HPDE6-E6E7 (cell line): ENCODE results near the gene MAPRE2.
"Not testable (repeated sequence)": the region's sequence is repeated elsewhere in the genome, so short reads cannot be mapped to it uniquely, and the experiment has no call there.

Experiments
- DNase-seq: peaks from one replicate; pipeline ENCODE4 v3.0.0; 2011; ENCODE audit warnings: missing footprints; ENCODE audit errors: extremely low spot score

Gene MAPRE2

DNA sequence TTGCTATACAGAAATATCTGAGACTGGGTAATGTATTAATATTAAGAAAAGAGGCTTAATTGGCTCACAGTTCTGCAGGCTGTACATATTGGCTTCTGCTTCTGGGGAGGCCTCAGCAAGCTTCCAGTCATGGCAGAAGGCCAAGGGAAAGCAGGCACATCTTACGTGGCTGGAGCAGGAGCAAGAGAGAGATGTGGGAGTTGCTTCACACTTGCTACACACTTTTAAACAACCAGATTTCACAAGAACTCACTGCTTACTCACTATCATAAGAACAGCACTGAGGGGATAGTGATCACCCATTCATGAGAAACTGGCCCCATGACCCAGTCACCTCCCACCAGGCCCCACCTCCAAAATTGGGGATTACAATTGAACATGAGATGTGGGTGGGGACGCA, 50.6 kb downstream of the MAPRE2 start:
- DNase-seq: no peak

DNA sequence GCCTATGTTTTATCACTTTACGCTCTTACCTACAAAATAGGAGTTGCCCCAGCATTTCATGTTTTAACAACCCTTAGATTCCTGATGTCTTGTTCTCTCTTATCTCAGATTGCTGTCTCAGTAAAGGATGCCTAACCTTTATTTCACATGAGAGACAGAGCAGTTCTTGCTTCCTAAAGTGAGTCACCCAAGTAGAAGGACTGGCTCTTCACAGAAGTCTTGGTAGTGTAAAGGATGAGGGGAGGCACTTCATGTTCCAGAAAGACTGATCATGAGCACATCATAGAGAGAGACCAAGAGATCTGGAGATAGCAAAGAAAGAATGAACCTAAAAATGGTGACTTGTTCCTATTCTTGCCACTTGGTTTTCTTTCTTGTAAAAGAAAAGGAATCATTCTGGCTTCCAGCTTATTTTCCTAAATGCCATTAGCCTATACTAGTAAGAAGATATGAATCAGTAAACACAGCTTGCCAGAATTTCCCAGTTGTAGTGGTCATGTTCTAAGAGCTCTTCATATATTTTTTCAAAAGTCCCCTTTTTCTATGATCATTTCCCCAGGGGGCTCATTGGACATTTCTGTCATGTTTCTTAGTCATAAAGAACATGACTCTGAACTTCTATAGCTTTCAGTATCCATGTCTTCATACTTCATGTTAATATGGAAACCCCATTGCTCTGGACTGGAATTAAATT, 54.9 kb downstream of the MAPRE2 start:
- no peak for DNase-seq

DNA sequence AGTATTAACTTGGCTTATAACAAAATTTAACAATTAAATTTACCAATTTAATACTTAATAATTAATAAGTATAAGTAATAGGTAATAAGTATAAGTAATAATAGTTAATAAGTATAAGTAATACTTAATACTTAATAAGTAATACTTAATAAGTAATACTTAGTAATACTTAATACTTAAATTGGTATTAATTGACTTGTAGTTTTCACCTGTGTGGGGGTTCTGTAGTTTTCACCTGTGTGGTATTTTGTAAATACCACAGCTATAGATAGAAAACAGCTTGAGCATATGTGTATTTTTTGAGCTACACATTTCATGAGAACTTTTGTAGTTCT, 55.4 kb downstream of the MAPRE2 start:
- DNase-seq: no peak

DNA sequence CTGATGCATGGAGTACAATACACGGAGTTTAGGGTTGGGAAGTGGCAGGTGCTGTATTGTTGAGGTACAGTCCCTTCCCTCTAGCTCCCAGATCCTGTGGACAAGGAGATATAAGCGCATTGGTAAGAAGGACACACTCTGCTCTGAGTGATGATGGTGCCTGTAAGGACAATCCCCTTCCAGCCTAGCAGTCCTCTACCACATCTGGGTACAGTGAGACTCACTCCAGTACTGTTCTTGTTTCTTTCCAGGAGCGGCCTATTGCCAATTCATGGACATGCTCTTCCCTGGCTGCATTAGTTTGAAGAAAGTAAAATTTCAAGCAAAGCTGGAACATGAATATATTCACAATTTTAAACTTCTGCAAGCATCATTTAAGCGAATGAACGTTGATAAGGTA, 56.0 kb downstream of the MAPRE2 start:
- no peak for DNase-seq

DNA sequence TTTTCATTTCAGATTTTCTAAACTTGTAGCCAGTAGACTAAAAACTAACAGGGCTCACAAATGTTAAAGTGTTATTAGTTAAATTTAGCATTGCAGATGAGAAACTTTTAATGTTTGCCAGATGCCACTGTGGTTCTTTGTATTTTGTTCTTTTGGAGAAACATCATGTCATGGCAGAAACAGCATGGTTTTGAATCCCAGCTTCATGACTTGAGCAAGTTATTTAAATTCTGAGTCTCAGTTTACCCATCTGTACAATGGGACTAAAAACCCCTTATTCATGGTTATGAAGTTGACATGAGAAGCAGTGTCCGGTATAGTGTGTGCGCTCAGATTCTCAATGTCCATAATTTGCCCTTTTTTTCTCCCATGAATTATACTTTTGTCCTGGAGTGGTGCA, 56.5 kb downstream of the MAPRE2 start:
- DNase-seq: no peak

DNA sequence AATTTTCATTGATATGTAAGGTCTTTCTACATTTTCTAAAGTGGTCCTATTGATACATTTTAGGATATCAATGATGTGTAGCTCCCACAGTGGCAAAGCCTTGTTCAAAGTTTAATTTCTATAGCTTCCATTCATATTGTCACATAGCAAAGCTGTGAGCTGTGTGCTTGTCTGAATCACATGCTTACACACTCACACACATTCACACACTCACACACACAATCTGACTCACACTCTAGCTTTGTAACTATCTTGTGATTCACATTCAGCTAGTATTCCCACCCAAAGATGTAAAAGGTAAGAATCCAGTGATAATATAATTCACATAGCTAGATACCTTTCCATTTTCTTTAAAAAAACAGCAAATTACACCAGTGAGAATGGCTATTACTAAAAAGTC, 58.7 kb downstream of the MAPRE2 start:
- DNase-seq: no peak

DNA sequence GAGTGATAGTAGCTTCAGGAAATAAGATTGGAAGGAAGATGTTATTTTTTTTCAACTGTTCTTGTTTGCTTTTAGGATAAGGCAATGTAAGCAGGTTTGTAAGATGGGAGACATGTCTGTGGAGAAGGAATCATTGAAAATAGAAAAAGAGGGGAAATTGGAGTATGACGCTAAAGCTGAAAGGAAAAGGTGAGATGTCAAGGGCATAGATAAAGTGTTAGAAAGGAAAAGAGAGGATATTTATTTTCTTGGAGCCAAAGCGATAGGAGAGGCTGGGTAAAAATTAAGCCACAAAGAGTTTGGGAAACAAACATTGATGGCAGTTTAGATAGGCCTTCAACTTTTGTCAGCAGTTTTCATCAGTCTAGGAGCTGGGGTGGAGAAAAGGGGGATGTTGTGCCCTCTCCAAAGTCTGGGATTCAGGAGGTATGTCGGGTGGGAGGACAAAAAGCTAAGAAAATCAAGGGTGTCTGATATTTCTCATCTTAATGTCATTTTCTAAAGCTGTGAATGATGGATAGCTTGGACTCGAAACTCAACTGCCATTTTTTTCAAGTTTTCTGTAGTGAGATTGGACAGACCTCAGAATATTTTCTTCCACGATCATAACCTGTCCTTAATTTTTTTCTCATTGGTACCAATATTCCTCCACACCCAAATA, 63.3 kb downstream of the MAPRE2 start:
- no peak for DNase-seq

DNA sequence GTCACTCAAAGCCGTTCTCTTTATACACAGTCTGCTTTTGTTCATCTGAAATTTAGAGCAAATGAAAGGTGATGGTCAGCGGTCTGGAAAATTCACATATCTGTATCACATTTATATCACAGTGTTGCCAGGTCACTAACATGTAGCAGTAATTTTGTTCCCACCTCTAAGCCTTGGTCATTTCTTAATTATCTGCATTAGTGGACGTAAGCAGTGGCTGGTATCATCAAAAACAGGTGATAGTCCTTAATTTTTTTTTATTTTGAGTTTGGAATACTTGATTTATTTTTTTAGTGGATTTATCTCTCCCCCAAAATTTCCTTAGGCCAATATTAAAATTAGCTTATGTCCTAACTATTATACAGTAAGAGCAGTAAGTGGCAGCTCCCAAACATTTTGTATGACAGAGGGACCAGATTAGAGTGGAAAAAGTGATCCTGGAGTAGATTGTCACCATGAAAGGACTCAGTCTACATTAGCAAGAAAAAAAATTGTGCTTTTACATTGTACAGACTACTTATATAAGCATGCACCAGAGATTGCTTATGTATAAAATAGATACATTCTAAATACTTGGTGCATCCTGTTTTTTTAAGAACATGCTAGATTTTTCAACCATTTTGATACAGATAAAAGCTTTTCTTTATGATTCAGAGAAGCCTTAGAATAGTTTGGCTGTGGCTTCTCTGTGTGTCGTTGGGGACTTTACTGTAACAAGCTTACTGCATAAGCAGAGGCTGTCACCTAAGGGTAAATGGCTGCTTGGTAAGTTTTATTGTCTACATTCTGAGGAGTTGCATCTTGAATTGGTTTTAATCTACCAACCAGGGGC, 65.0 kb downstream of the MAPRE2 start:
- DNase-seq: no peak

DNA sequence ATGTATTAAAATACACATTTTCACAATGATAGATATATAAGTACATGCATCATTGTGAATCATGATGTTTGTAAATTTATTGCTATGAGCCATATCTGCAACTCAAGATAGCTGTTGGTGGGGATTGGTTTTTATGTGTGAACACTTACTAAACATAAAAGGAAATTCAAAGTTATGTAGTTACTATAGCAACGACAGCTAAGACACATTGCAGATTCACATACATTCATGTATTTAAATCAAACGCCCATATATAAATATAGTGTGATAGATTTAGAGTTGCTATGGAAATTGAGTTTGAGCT, 65.6 kb downstream of the MAPRE2 start:
- DNase-seq: no peak

DNA sequence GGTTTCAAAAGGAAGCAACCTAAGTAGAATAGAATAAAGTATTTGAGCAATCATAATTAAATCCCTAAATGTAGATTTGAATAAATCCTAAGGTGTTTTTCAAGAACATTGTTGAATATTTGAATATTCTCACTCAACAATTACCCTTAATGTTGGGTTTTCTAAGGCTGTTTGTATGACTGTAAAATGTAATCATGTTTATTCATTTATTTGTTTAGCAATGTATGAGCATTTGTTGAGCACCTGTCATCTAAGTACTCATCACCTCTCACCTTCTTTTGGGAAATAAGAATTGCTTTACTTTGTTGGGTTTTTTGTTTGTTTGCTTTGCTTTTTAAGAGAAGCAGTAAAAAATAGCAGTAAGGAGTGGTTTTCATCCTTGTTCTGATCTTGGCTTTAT, 66.0 kb downstream of the MAPRE2 start:
- no peak for DNase-seq

DNA sequence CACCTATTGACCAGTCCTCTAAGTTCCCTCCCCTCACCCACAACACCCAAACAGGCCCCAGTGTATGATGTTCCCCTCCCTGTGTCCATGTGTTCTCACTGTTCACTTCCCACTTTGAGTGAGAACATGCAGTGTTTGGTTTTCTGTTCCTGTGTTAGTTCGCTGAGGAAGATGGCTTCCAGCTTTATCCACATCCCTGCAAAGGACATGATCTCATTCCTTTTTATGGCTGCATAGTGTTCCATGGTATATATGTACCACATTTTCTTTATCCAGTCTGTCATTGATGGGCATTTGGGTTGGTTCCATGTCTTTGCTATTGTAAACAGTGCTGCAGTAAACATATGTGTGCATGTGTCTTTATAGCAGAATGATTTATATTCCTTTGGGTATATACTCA, 66.9 kb downstream of the MAPRE2 start:
- not testable (repeated sequence) for DNase-seq

DNA sequence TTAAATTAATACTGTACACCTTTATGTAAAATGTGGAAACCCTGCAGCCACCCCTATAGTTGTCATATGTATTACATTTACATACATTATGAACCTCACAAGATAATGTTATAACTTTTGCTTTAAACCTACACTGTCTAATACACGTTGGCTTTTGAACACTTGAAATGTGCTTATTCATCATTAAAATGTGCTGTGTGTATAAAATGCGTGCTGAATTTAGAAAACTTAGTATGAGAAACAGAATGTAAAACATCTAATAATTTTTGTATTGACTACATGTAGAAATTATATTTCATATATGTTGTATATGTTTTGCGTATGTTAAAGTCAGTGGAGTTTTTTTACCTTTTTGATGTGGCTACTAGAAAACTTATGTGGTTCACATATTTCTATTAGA, 68.8 kb downstream of the MAPRE2 start:
- no peak for DNase-seq

DNA sequence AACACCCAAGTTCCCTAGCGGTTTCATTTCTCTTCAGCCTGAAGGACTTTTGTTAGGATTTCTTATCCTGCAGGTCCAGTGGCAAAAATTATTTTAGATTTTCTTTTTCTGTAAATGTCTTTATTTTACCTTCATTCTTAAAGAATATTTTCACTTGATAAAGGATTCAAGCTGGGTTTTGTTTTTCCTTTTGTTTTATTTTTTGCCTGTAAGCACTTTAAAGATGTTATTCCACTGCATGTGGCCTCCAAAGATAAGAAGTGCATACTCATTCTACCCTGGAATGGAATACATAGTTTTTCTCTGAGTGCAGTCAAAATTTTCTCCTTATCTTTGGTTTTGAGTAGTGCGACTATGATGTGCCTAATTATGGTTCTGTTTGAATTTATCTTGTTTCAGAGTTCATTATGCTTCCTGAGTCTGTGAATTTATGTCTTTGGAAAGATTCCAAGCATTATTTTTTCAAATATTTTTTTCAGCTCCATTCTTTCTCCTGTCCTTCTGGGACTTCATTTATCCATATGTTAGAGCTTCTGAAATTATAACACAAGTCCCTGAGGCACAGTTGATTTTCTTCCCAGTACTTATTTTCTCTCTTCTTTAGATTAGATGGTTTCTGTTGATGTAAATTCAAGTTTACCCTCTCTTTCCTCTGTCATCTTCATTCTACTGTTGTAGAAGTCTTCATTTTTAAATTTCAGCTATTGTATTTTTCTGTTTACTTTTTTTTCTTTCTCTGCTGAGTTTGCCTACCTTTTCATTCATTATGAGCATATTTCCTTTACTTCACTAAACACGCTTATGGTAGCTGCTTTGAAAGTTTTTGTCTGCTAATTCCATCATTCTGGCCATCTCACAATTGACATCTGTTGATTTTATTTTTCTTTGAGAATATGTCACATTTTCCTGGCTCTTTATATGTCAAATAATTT, 69.6 kb downstream of the MAPRE2 start:
- DNase-seq: no peak

DNA sequence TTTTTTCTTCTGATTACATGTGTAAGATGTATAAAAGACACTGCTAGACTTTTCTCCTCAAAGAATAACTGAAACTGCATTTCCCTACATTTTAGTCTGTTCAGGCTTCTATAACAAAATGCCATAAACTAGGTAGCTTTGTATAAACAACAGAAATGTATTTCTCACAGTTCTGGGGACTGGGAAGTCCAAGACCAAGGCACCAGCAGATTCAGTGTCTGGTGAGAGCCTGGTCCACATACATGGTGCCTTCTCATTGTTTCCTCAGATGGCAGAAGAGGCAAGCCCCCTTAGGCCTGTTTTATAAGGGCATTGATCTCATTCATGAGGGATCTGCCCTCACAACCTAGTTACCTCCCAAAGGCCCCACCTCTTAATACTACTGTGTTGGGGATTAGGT, 71.5 kb downstream of the MAPRE2 start:
- no peak for DNase-seq

DNA sequence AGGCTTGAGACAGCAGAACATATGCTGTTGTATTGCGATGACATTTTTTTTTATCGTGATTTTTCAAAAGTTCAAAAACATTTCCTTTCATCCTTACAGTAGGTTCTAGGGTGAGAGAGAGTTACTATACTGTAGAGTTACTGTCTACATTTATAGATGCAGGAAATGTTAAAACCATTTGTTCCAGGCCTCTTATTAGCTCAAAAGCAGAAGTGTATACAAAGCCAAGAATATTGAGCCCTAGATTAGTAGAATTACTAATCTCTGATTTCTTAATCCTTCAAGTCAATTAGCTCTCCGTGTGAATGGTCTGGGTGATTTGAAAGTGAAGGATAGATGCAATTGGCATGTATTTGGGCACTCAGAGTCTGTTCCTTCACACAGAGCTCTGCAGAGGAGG, 73.1 kb downstream of the MAPRE2 start:
- no peak for DNase-seq

DNA sequence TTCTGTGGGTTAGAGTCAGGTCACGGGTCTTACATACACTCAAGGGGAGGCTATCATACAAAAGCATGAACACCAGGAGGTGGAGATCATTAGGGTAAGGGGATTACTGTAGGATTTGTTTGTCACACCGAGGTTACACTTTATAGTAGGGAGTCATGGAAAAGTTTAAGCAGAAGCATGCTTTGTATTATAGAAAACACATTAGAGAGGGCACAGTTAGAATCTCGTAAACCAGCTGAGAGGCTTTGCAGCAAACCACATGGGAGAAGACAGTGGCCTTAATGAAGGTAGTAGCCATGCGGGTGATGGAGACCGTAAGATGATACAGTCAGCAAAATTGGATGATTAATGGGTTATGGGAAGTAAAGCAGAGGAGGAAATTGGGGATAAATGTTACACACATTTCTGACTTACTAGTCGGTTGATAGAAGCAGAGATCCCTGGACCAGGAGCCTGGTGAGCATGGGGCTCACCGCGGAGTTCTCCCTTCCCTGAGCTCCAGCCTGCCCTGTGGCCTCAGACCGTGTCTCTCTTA, 75.6 kb downstream of the MAPRE2 start:
- DNase-seq: no peak

DNA sequence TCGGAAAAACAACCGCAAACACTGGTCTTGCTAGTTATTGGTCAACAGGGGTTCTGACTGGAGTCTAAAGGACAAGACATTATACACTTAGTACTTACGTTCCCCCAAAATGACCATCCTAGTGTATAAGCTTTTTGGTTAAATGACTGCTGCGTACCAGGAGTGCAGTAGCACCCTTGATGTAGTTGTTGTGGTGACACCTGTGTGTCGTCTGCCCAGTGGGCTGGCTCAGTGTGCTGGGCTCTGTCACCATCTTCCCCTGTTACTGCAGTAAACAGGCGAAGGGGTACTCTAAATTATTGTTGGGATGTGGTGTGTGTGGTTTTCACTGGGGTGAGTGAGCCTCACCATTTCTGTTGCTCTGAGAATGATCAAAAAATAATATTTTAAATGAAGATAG, 76.2 kb downstream of the MAPRE2 start:
- DNase-seq: no peak

DNA sequence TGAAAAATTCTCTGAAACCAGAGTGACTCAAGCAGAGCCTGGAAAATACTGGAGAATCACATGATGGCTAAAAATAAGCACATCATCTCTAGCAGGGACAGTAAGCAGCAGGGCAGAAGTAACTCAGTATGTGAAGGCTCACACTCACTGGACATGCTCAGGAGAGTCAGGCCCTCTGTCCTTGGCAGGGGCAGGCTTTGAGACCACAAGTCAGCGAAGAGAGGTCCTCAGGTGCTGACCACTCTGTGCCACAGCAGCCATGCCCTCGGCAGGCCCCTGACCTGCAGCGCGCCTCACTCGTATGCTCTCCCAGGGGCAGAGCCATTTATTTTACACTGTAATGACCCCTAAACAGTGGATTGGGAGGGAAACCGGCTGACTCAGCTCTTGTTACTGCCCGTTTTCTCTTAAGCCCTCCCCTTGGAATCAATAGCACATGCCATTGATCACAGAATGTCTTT, 76.8 kb downstream of the MAPRE2 start:
- DNase-seq: no peak

DNA sequence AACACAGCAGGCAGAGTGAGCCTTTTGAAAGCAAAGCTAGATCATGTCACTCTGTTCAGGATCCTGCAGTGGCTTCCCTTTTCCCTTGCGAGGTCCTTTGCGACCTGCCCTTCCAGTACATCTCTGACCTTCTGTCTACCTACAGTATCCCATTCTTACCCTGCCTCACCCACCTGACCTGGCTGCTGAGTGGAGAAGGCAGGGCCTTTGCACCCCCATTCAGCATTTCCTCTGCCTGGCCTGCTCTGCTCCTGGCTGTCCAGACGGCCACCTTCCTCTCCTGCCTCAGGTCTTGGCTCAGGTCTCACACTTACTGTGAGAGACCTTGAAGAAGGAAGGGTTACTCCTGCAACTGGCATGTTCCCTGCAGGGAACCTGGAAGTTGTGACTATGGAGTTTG, 77.4 kb downstream of the MAPRE2 start:
- no peak for DNase-seq

DNA sequence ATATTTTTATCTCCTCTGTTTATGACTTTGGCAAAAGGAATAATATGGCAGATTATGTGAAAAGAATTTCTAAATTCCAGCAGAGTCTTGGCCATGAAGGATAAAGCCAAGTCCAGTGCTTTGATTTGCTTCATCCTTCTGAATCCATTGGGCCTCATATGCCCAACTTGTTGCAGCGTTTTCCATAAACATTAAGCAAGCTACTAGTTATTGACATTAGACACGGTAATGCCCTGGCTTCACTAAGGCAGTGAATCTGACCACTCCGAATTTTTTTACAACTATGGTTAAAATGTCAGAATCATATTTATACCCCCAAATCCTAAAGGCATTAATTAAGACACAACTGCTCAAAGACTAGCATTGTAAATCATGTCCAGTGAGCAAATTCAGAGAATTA, 79.8 kb downstream of the MAPRE2 start:
- no peak for DNase-seq

DNA sequence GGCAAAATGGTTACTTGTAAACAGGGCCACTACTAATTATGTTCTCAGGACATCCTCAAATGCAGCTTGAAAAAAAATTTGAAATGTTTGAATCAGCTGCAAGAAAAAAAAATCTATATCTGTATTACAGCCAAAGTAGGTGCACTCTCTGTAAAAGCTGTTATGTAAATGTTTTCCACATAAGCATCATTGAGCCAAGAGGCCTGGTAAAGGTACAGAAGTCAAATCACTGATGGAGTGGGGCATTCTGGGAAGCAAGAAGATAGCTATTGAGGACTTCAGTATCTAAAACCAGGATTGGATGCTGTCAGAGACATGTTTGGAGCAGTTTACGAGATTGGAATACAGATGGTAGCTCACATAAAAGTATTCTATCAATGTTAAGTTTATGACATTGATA, 80.3 kb downstream of the MAPRE2 start:
- DNase-seq: no peak
